GM12874 (cell line): ENCODE results near the gene PKD2L2.

Experiments
- CTCF ChIP-seq: IDR thresholded peaks from 2 replicates; pipeline ENCODE4 v1.5.1; 2011; ENCODE audit warnings: low read depth, mild to moderate bottlenecking, control low read depth, low read length, moderate library complexity; ENCODE audit not compliant: insufficient read depth

Gene PKD2L2

GRCh38 chr5:137914758-137915157 lies 25.5 kb downstream of the PKD2L2 start:
- TF ChIP-seq CTCF, result no peak

- TF ChIP-seq CTCF, result no peak
Measured at GRCh38 chr5:137916923-137917322, 27.7 kb downstream of the PKD2L2 start.

- no peak for TF ChIP-seq CTCF
Measured at GRCh38 chr5:137921931-137922330, 32.7 kb downstream of the PKD2L2 start.

- TF ChIP-seq CTCF, result no peak
Measured at GRCh38 chr5:137923856-137924255, 34.6 kb downstream of the PKD2L2 start.

- TF ChIP-seq CTCF, result no peak
Measured at GRCh38 chr5:137932800-137933199, 43.5 kb downstream of the PKD2L2 start.

GRCh38 chr5:137933491-137933911 lies 44.2 kb downstream of the PKD2L2 start:
- no peak for TF ChIP-seq CTCF

GRCh38 chr5:137935190-137935589 lies 45.9 kb downstream of the PKD2L2 start:
- no peak for TF ChIP-seq CTCF

- no peak for TF ChIP-seq CTCF
Measured at GRCh38 chr5:137935694-137936093, 46.4 kb downstream of the PKD2L2 start.
